Measurements from ENCODE around the gene CORO2A.
A peak's percentile ranks its signal among the peaks of the same experiment; 100 is the strongest.

The CORO2A gene

DNA sequence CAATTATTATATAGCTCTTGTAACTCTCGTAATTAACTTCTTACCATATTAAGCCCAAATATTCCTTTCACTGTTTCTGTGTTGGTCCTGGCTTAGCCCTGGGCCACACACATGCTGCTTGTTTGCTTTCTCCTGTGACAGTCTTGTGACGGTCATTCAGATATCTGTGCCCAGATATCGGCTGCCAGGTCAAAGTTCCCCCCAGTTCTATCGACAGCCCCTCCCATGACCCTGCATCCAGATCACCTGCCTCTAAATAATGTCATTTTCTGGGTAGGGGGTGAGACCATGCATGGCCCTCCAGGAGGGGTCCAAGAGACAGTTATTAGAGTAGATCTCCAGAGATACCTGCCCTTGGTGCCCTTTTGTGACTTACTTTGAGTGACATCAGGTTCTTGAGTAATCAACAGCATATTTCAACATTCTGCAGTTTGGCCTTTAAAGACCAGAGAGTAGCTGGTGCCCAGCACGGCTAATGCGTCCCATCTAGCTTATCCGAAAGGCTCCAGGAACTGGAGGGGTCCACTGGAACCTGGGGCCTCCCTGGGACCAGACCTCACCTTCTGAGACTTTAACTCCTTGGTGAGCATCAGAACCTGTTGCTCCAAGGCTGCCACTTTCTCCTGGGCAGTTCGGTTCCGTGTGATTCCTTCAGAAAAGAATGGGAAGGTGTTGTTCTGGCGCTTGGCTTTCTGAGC is 36.1 kb upstream of the CORO2A start:
- DNase-seq, result no peak
- Mint-ChIP-seq H3K27ac (no peak overlapping the region), H3K4me3 (no peak overlapping the region), H3K9me3 (no peaks in the 10 kb centered on the region), H3K4me1 (ENCODE audit: low read depth in 2 of 2) (no peaks in the 10 kb centered on the region), H3K36me3 (ENCODE audit: insufficient read depth) (peaks cover 4% of the 10 kb centered on the region), H3K27me3 (no peaks in the 10 kb centered on the region)
- no peak for ATAC-seq (replicated peaks)

GRCh38 chr9:98227883-98228282 is 35.4 kb upstream of the CORO2A start:
- Mint-ChIP-seq H3K36me3 (ENCODE audit: insufficient read depth) (peaks cover 7% of the 10 kb centered on the region), H3K27ac (no peak overlapping the region), H3K9me3 (no peaks in the 10 kb centered on the region), H3K27me3 (no peaks in the 10 kb centered on the region), H3K4me3 (no peak overlapping the region), H3K4me1 (ENCODE audit: low read depth in 2 of 2) (peaks cover 0 to 2% of the 10 kb centered on the region in 2 donors)
- DNase-seq (no peak), ATAC-seq (replicated peaks) (no peak)

DNA sequence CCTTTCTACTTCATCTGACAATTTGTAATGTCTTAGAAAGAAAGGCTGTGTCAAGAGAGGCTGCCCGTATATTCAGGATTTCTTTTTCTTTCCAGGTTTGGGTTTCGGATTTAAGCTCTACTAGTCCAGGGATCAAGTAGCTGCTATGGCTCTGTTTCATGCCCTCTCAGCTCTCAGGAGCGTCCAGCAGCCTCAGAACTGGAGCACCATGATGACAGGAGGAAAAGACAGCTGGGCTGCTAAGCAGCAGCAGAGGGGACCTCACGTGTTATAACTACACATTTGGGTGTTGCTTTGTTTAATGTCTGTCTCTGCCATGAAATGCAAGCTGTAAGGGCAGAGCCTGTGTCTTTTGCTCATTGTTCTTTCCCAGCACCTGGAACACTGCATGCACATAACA is 34.5 kb upstream of the CORO2A start:
- DNase-seq (no peak), ATAC-seq (replicated peaks) (no peak)
- Mint-ChIP-seq H3K36me3 (ENCODE audit: insufficient read depth) (peaks cover 9% of the 10 kb centered on the region), H3K27me3 (no peaks in the 10 kb centered on the region), H3K27ac (no peak overlapping the region), H3K4me3 (no peak overlapping the region), H3K4me1 (ENCODE audit: low read depth in 2 of 2) (peaks cover 0 to 2% of the 10 kb centered on the region in 2 donors), H3K9me3 (no peaks in the 10 kb centered on the region)

- no peak overlapping the region for H3K4me3 Mint-ChIP-seq
- no peaks in the 10 kb centered on the region for H3K9me3 Mint-ChIP-seq
- peaks cover 9% of the 10 kb centered on the region for H3K36me3 Mint-ChIP-seq (ENCODE audit: insufficient read depth)
- DNase-seq (no peak), ATAC-seq (replicated peaks) (no peak)
- no peak overlapping the region for H3K27ac Mint-ChIP-seq
- no peaks in the 10 kb centered on the region for H3K27me3 Mint-ChIP-seq
- H3K4me1 Mint-ChIP-seq (ENCODE audit: low read depth in 2 of 2), result peaks cover 0 to 2% of the 10 kb centered on the region in 2 donors
These were observed 34.1 kb upstream of the CORO2A start for GRCh38 chr9:98226516-98226915.

GRCh38 chr9:98225015-98225442 is 32.6 kb upstream of the CORO2A start:
- Mint-ChIP-seq H3K4me1 (ENCODE audit: low read depth in 2 of 2) (peaks cover 0 to 2% of the 10 kb centered on the region in 2 donors), H3K9me3 (no peaks in the 10 kb centered on the region), H3K27ac (no peak overlapping the region), H3K4me3 (no peak overlapping the region), H3K36me3 (ENCODE audit: insufficient read depth) (peaks cover 9% of the 10 kb centered on the region), H3K27me3 (no peaks in the 10 kb centered on the region)
- DNase-seq, result no peak
- no peak for ATAC-seq (replicated peaks)

DNA sequence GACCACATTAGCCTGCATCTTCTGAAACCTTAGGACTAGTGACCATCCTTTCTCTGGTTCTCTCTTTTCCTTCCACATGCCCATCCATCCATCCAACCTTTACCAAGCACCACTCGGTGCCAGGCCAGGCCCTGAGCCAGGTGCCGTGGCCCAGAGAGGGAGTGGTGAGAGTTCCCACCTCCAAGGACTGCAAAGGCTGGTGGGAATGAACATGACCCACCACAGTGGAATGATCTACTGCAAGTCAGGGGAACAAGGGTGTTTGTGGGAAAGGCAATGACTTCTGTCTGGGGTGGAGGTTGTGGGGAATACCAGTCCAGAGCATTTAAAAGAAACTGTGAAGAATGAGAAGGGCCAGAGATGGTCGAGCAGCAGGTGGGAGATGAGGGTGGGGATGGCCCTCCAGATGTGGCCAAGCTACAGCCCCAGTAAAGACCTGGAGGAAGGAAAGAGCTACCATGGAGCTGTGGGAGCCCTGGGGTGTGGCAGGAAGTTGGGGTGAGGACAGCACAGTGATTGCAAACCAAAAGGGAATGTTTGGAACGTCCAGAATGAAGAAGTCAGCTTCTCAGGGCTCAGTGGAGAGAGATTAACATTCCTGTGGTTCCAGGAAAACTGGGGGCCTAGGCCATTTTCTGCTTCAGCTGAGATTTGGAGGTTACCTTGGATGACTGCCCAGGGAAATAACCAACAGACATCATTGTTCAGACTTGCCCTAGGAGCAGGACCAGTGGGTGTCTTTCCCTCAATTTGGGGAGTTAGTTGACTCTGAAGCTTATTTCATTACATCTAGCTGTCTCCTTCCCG is 30.7 kb upstream of the CORO2A start:
- Mint-ChIP-seq H3K9me3 (no peaks in the 10 kb centered on the region), H3K27me3 (no peaks in the 10 kb centered on the region), H3K4me1 (ENCODE audit: low read depth in 2 of 2) (peaks cover 0 to 2% of the 10 kb centered on the region in 2 donors), H3K27ac (peak overlapping the region in 1 of 2 donors; percentile 53), H3K4me3 (no peak overlapping the region), H3K36me3 (ENCODE audit: insufficient read depth) (peaks cover 15% of the 10 kb centered on the region)
- ATAC-seq (replicated peaks) (no peak), DNase-seq (no peak)

- Mint-ChIP-seq H3K27me3 (no peaks in the 10 kb centered on the region), H3K36me3 (ENCODE audit: insufficient read depth) (peaks cover 11% of the 10 kb centered on the region), H3K4me3 (no peak overlapping the region), H3K4me1 (ENCODE audit: low read depth in 2 of 2) (peaks cover 0 to 2% of the 10 kb centered on the region in 2 donors), H3K9me3 (no peaks in the 10 kb centered on the region), H3K27ac (no peak overlapping the region)
- no peak for ATAC-seq (replicated peaks)
- DNase-seq, result no peak
These were observed 28.5 kb upstream of the CORO2A start for GRCh38 chr9:98220911-98221310.

DNA sequence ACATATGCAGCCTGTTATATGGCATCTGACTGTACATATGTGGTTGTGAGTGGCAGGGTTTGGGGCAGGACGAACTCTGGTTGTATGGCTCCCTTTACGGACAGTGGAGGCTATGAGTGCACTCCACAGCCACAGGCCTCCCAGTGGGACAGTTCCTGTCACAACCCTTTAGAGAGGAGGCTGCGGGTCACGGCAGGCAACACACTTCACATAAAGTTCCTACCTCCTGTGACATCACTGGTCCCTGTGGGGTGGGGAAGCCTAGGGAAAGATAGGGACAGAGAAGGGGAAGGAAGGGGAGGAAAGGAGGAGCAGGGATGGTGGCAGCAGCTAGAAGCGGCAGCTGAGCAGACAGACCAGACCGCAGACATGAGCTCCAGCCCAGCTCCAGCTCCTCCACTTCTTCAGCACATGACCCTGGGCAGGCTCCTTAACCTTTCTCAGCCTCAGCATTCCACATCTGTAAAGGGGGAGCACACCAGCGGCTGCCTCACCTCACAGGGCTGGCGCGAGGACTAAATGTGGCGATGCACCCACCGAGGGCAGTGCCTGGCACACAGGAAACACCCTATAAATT is 27.4 kb upstream of the CORO2A start:
- Mint-ChIP-seq H3K27me3 (no peaks in the 10 kb centered on the region), H3K4me1 (ENCODE audit: low read depth in 2 of 2) (peaks cover 0 to 2% of the 10 kb centered on the region in 2 donors), H3K4me3 (no peak overlapping the region), H3K27ac (no peak overlapping the region), H3K36me3 (ENCODE audit: insufficient read depth) (peaks cover 11% of the 10 kb centered on the region), H3K9me3 (no peaks in the 10 kb centered on the region)
- DNase-seq (no peak), ATAC-seq (replicated peaks) (no peak)

DNA sequence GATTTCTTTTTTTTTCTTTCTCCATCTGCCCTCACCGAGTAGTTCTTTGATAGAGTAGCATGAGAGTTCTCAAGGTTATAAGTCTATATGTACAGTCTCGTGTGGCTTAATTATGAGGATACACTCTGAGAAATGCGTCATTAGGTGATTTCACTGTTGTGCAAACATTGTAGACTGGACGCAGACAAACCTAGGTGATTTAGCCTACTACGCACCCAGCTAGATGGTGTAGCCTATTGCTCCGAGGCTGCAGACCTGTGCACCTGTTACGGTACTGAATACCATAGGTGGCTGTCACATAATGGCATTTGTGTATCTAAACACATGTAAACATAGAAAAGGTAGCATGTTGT is 26.9 kb upstream of the CORO2A start:
- Mint-ChIP-seq H3K36me3 (ENCODE audit: insufficient read depth) (peaks cover 11% of the 10 kb centered on the region), H3K4me3 (no peak overlapping the region)

GRCh38 chr9:98218562-98219363 is 26.3 kb upstream of the CORO2A start:
- H3K9me3 Mint-ChIP-seq, result no peaks in the 10 kb centered on the region
- no peak overlapping the region for H3K4me3 Mint-ChIP-seq
- no peaks in the 10 kb centered on the region for H3K27me3 Mint-ChIP-seq
- no peak for ATAC-seq (replicated peaks)
- no peak for DNase-seq
- H3K36me3 Mint-ChIP-seq (ENCODE audit: insufficient read depth), result peaks cover 11% of the 10 kb centered on the region
- H3K27ac Mint-ChIP-seq, result no peak overlapping the region
- H3K4me1 Mint-ChIP-seq (ENCODE audit: low read depth in 2 of 2), result peaks cover 0 to 2% of the 10 kb centered on the region in 2 donors

More for the DNA sequence above, 26.9 kb upstream of the CORO2A start:
- no peak for ATAC-seq (replicated peaks)
- Mint-ChIP-seq H3K27me3 (no peaks in the 10 kb centered on the region), H3K27ac (no peak overlapping the region), H3K4me1 (ENCODE audit: low read depth in 2 of 2) (peaks cover 0 to 2% of the 10 kb centered on the region in 2 donors), H3K9me3 (no peaks in the 10 kb centered on the region)
- no peak for DNase-seq

DNA sequence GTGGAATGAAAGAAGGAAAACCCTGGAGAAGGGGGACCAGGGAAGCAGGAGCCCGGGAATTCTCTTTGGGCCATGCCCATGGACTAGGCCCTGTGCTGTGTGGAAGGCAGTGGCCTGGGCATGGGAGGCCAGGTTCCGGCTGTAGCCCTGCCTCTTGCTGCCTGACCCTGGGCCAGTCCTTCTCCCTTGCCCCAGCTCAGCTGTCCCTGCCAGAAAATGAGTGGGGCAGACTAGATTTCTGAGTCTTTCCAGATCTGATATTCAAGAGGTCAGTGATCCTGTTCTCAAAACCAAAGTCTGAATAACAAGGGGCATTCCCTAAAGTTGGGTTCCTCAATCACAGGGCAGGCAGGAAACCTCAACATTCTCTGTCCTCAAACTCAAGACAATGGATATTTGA is 24.8 kb upstream of the CORO2A start:
- ATAC-seq (replicated peaks) (no peak), DNase-seq (no peak)
- H3K9me3 Mint-ChIP-seq, result no peaks in the 10 kb centered on the region
- no peaks in the 10 kb centered on the region for H3K4me1 Mint-ChIP-seq (ENCODE audit: low read depth in 2 of 2)
- H3K27ac Mint-ChIP-seq, result no peak overlapping the region
- peaks cover 7% of the 10 kb centered on the region for H3K36me3 Mint-ChIP-seq (ENCODE audit: insufficient read depth)
- no peak overlapping the region for H3K4me3 Mint-ChIP-seq
- H3K27me3 Mint-ChIP-seq, result no peaks in the 10 kb centered on the region

DNA sequence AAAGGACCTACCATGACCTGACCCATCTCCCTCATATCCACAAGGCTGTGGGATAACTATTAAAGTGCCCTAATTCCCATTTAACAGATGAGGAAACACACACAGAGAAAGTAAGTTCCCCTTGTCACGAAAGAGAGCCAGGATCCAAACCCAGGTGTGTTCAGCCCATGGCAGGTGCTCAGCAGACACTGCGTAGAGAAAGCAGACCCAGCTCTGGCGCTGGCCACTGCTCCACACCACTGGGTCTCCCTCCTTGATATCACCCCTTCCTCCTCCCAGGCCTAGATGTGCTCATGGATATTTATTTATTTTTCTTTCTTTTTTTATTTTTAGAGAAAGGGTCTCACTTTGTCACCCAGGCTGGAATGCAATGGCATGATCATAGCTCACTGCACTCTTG is 24.0 kb upstream of the CORO2A start:
- H3K27me3 Mint-ChIP-seq, result no peaks in the 10 kb centered on the region
- H3K27ac Mint-ChIP-seq, result no peak overlapping the region
- peaks cover 7% of the 10 kb centered on the region for H3K36me3 Mint-ChIP-seq (ENCODE audit: insufficient read depth)
- no peak overlapping the region for H3K4me3 Mint-ChIP-seq
- ATAC-seq (replicated peaks) (no peak), DNase-seq (no peak)
- H3K4me1 Mint-ChIP-seq (ENCODE audit: low read depth in 2 of 2), result no peaks in the 10 kb centered on the region
- no peaks in the 10 kb centered on the region for H3K9me3 Mint-ChIP-seq

DNA sequence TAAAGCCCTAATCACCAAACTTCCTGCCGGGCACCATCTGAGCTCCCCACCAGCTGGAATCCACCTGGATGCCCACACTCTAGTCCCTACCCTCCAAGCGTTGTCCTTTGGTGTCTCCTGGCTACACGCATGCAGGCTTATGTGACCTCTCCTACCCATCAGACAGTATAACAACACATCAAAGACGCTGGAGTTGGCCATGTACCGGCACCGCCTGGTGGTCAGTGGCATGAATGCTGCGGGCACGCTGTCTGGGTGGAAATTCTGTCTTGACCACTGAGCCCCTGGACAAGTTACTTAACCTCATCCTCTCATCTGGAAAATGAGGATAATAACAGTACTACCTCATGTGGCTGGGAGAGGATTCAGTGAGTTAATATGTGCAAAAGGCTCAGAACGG is 23.4 kb upstream of the CORO2A start:
- no peaks in the 10 kb centered on the region for H3K4me1 Mint-ChIP-seq (ENCODE audit: low read depth in 2 of 2)
- ATAC-seq (replicated peaks) (no peak), DNase-seq (no peak)
- peaks cover 7% of the 10 kb centered on the region for H3K36me3 Mint-ChIP-seq (ENCODE audit: insufficient read depth)
- no peaks in the 10 kb centered on the region for H3K9me3 Mint-ChIP-seq
- no peaks in the 10 kb centered on the region for H3K27me3 Mint-ChIP-seq
- no peak overlapping the region for H3K27ac Mint-ChIP-seq
- H3K4me3 Mint-ChIP-seq, result no peak overlapping the region

All from effector memory CD8-positive, alpha-beta T cell (primary cell).